DND-41 (cell line): ENCODE measurements around the gene RIMKLA.

Source experiments
- EZH2 ChIP-seq: IDR thresholded peaks from 3 replicates; pipeline ENCODE4 v1.6.1; 2012; ENCODE audit warnings: borderline replicate concordance, low read depth, mild to moderate bottlenecking, moderate library complexity, low read length, inconsistent platforms; ENCODE audit not compliant: severe bottlenecking
- TF ChIP-seq, protein P1 (sequence below): IDR thresholded peaks from 2 replicates; pipeline ENCODE4 v1.5.1; 2012; ENCODE audit warnings: borderline replicate concordance, low read length, moderate library complexity, mild to moderate bottlenecking; ENCODE audit not compliant: poor library complexity, severe bottlenecking; ENCODE audit errors: extremely low read depth

DNA sequence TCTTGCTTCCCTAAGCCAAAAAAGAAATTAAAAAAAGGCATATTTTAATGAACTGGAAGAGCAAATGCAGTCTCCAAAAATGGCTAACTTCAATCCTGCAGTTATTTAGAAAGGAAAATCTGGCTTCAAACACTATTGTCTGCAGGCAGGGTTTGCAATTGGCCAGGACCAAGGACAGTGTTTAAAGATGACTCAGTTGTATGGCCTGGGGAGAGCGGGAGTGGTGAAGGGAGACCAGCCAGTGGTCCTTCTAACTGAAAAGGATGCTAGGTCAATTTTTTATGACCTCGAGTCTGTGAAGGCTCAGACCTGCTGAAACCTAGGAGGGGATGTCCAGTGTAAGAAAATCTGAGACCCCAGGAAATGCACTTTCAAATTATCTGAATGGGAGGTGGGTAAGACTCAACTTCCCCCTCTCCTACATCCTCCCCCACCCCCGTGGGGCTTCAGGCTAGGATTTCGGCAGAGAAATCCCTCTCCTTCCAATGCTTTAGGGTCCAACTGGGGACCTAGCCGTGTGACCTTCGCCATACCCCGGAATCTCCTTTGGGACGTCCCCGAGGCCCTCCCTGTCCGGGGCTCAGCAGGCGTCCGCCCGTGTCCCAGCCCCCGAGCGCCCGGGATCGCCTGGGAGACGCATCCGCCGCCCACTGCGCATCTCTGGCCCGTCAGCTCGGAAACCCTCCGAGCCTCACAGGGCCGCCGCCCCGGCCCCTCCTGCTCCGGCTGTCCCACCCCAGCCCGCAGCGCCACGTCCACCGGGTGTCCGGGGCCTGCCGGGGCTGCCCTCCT lies 602 bp upstream of the RIMKLA start:
- TF ChIP-seq, protein P1, sequence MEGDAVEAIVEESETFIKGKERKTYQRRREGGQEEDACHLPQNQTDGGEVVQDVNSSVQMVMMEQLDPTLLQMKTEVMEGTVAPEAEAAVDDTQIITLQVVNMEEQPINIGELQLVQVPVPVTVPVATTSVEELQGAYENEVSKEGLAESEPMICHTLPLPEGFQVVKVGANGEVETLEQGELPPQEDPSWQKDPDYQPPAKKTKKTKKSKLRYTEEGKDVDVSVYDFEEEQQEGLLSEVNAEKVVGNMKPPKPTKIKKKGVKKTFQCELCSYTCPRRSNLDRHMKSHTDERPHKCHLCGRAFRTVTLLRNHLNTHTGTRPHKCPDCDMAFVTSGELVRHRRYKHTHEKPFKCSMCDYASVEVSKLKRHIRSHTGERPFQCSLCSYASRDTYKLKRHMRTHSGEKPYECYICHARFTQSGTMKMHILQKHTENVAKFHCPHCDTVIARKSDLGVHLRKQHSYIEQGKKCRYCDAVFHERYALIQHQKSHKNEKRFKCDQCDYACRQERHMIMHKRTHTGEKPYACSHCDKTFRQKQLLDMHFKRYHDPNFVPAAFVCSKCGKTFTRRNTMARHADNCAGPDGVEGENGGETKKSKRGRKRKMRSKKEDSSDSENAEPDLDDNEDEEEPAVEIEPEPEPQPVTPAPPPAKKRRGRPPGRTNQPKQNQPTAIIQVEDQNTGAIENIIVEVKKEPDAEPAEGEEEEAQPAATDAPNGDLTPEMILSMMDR: no peak
- TF ChIP-seq EZH2: no peak
